ENCODE results near the gene MAB21L4.

- no peak for TF ChIP-seq CTCF (IDR thresholded peaks at IDR 0.05)
- TF ChIP-seq POLR2A (IDR thresholded peaks at IDR 0.05): no peak
Measured at GRCh38 chr2:240892925-240893324, 3.0 kb downstream of the MAB21L4 start.

All from sigmoid colon (tissue), 3 donors.